ENCODE results near the gene ATG14.
"Not testable (repeated sequence)": the region's sequence is repeated elsewhere in the genome, so short reads cannot be mapped to it uniquely, and the experiment has no call there.

ATG14 gene, protein sequence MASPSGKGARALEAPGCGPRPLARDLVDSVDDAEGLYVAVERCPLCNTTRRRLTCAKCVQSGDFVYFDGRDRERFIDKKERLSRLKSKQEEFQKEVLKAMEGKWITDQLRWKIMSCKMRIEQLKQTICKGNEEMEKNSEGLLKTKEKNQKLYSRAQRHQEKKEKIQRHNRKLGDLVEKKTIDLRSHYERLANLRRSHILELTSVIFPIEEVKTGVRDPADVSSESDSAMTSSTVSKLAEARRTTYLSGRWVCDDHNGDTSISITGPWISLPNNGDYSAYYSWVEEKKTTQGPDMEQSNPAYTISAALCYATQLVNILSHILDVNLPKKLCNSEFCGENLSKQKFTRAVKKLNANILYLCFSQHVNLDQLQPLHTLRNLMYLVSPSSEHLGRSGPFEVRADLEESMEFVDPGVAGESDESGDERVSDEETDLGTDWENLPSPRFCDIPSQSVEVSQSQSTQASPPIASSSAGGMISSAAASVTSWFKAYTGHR

DNA sequence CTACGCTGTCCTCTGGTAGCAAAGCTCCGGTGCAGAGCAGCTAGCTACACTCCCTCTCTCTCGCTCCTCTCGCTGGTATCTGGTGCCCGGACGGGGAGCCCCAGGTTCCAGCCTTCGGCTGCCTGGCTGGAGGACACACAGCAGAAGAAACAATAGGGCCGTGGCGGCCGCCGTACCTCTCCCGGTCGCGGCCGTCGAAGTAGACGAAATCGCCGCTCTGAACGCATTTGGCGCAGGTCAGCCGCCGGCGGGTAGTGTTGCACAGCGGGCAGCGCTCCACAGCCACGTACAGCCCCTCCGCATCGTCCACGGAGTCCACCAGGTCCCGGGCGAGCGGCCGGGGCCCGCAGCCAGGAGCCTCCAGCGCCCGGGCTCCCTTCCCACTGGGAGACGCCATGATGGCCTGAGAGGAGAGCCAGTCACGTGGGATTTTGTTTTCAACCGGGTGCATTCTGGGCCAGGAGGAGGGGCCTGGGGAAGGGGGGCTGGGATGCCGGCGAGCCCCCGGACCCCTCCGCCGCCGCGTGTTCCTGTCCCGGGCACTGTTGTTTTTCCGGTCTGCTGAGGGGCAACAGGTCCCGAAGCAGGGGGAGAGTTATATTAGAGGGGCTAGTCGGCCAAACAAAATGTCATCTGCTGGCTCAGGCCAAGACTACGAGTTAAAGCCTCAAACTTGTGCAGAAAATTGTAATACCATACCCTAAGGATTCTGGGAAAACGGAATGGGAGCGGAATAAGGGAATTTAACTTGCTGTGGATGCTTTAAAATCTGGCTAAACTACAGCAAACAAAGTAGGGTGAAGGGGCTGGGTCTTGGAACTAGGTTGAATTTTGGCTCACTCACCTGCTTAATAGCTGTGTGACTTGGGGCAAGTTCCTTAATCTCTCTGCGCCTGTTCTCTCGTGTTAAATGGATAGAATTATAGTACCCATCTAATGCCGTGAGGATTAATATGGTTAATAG is at the start of gene ATG14:
ATG14 (minus strand) TSS at position 405 of the 964 bp plus-strand sequence; CDS start at position 397, 8 bp downstream.
- no peak for DNase-seq

- no peak for DNase-seq
Observed at GRCh38 chr14:55458800-55459515, 47.3 kb upstream of the ATG14 start.

GRCh38 chr14:55457496-55457895 is 45.9 kb upstream of the ATG14 start:
- DNase-seq, result no peak

DNA sequence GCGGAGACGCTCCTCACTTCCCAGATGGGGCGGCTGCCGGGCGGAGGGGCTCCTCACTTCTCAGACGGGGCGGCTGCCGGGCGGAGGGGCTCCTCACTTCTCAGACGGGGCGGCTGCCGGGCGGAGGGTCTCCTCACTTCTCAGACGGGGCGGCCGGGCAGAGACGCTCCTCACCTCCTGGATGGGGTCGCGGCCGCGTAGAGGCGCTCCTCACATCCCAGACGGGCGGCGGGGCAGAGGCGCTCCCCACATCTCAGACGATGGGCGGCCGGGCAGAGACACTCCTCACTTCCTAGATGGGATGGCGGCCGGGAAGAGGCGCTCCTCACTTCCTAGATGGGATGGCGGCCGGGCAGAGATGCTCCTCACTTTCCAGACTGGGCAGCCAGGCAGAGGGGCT is 44.8 kb upstream of the ATG14 start:
- DNase-seq, result not testable (repeated sequence)

DNA sequence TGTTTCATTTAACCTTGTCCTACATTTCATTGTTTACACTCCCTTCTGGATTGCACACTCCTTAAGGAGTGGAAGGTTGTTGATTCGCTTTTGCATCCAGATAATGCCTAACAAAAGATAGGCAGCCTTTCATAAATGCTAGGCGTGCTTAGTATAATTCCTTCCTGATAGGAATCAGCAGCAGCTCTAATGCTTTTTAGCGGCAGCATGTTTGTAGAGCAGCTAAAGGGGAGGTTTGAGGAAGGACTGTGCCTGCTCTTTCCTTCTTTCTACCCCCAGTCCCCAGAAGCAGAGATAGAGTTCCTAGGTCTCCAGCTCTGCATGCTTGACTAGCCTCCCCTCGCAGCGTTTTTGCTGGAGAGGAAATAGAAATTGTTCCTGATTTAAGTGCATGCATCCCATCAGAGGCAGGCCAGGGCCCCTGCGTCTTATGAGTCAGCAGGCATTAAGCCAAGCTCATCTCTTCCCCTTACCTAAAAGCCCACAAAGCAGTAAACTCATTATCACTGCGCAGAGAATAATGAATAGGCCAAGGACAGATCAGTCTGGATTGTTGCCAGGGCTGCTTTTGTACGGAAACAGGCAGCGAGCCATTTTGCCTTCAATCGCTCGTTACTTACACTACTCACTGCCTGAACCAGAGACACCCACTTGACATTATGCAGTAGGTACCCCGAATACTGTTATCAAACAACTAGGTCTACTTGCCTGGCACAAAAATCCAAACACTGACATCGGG is 42.8 kb upstream of the ATG14 start:
- DNase-seq, result no peak

- no peak for DNase-seq
Observed at GRCh38 chr14:55451950-55452349, 40.3 kb upstream of the ATG14 start.

- no peak for DNase-seq
Observed at GRCh38 chr14:55451398-55451797, 39.8 kb upstream of the ATG14 start.

DNA sequence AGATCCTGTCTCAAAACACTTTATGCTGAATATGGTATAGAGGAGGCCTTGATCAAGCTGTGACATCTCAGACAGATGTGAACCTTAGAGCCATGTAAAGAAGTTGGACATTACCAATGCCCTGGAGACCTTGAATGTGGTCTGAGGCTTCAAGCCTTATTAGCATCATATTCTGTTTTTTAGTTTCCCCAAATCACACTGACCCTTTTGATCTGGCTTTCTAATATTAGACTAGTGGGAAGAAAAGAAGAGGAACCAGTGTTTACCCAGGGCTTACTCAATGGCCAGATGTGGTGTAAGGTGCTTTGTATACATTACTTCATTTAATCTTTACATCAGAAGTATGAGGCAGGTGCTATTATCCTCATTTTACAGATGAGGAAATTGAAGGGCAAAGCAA is 39.4 kb upstream of the ATG14 start:
- no peak for DNase-seq

- DNase-seq, result no peak
Observed at GRCh38 chr14:55450539-55450938, 38.9 kb upstream of the ATG14 start.

DNA sequence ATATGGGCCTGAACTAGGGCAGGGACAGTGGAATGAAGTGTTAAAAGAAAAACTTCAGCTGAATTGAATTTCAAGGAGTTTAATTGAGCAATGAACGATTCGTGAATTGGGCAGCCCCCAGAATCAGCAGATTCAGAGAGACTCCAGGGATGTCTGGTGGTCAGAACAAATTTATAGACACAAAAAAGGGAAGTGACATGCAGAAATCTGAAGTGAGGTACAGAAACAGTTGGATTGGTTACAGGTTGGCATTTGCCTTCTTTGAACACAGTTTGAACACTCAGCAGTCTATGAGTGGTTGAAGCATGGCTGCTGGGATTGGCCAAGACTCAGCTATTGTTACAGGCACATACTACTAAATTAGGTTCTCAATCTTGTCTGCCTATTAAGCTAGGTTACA is 38.5 kb upstream of the ATG14 start:
- DNase-seq, result no peak

DNA sequence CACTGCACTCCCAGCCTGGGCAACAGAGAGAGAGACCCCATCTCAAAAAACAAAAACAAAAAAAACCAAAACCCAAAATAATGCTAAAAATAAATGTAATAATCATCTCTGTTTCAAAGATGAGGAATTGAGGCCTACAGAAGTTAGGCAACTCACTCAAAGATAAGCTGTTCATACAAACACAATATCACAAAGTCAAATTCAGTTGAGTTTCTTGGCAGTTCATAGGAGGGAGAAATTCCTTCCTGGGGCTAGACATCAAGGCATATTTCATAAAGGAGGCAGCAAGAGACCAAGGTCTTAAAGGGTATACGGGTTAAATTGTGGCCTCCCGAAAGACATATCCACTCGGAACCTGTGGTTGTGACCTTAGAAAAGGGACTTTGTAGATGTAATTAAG is 37.5 kb upstream of the ATG14 start:
- no peak for DNase-seq

DNA sequence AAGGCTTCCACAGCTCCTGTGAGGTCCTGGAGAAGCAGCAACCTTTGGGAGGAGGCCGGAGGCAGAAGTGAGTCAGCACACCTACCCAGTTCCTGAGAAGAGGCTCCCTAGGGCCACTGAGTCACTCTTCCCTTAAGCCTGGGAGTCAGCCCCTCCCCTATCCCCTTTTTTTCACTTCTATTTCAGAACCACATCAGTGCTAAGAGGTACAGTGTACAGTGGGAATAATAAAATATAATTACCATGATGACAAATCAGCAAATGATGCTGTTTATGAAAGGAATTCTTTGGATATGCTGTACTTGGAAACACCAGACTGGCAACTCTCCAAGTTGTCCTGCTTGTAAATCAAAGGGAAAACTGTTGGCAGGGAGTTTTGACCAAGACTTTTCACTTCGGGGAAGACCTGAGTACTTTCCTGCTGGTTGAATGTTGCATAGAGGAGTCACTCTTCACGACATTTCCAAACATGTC is 36.5 kb upstream of the ATG14 start:
- DNase-seq, result peak; percentile 32

- DNase-seq, result no peak
Observed at GRCh38 chr14:55446833-55447232, 35.2 kb upstream of the ATG14 start.

- no peak for DNase-seq
Observed at GRCh38 chr14:55446127-55446736, 34.6 kb upstream of the ATG14 start.

DNA sequence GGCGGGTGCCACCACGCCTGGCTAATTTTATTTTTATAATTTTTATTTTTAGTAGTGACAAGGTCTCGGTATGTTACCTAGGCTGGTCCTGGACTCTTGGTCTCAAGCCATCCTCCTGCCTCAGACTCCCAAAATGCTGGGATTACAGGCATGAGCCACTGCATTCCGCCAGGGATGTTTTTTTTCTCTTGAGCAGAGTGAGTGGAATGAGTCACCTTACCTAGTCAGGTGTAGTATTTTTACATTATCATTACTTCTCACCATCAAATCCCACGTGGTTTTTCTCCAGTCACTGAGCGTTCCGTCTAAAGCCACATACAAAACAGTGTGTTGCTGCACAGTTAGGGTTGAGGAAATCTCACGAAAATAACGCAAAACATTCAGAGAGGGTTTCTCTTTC is 29.7 kb upstream of the ATG14 start:
- no peak for DNase-seq

GRCh38 chr14:55440385-55440784 is 28.8 kb upstream of the ATG14 start, which contains the start of gene TBPL2:
TSS of gene TBPL2 (minus strand) at chr14:55440616. CDS start at chr14:55440449, 167 bp downstream.
- no peak for DNase-seq

DNA sequence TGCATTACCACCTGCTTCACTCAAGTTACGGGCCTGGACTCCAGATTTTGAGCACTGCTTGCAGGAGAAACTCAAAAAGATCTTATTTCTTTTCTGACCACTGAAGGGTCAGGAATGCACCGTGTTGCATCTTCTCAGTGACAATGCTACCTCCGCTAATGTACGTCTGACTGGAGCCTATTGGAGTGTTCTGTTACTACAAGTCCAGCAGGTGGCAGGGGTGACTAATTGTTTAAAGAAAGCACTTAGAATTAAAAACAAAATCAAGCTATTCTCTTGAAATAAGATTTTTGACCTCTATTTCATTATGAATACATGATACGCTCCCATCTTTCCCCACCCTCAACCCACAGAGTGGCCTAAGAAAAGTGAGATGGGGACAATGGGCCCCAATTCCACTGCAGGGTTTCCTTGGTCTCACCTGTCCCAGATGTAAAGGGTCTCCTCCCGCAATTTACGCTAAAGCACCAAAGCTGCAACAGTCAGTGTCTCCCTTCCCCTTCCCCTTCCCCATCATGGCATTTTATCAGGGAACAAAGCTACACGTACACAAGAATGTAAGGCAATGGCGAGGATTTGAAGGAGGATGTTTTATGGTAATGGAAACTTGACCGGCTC is 26.5 kb upstream of the ATG14 start:
- DNase-seq, result no peak

DNA sequence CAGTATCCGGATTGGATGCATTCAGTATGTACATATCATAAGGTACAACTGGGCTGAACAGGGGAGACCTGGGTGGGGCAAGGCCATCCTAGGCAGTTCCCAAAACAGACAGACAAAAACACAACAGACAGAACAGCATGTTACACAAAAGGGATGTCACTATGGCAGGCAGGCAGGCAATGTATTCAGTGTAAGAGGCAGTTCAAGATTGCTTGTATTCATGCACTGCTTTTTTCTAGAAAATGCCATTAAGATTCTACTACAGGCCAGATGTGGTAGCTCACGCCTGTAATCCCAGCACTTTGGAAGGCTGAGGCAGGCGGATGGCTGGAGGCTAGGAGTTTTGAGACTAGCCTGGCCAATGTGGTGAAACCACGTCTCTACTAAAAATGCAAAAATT is 25.3 kb upstream of the ATG14 start:
- no peak for DNase-seq

GRCh38 chr14:55436519-55436918 is 24.9 kb upstream of the ATG14 start:
- DNase-seq, result no peak

DNA sequence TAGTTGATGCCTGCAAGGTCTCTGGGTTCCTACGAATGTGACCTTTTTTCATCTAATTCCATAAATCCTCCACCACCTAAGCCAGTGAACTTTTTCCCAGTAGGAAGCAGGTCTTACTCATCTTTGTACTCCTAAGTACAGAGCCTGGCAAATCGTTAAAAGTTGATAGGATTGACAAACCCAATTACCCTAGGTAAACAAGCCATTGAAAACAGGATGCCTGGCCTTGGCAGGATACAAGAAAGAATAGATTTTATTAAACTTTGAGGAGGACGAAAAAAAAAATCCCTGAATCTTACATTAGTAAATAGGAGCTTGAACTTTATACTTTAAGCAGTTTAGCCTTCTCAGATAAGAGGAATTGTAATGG is 23.2 kb upstream of the ATG14 start:
- DNase-seq, result no peak
